ENCODE data around the gene RTN4IP1.

Gene RTN4IP1

GRCh38 chr6:106546691-106547414 is 82.4 kb downstream of the RTN4IP1 start:
- no peak for DNase-seq (ENCODE audit: low read depth in 2 of 2)

- no peak for DNase-seq (ENCODE audit: low read depth in 2 of 2)
These were observed 83.0 kb downstream of the RTN4IP1 start for GRCh38 chr6:106546261-106546690.

GRCh38 chr6:106540907-106541306 is 88.4 kb downstream of the RTN4IP1 start:
- DNase-seq (ENCODE audit: low read depth in 2 of 2) = no peak

- DNase-seq (ENCODE audit: low read depth in 2 of 2) = no peak
These were observed 88.9 kb downstream of the RTN4IP1 start for GRCh38 chr6:106540432-106540831.

GRCh38 chr6:106539936-106540335 is 89.4 kb downstream of the RTN4IP1 start:
- DNase-seq (ENCODE audit: low read depth in 2 of 2) = no peak

- no peak for DNase-seq (ENCODE audit: low read depth in 2 of 2)
These were observed 91.2 kb downstream of the RTN4IP1 start for GRCh38 chr6:106538145-106538544.

- DNase-seq (ENCODE audit: low read depth in 2 of 2) = no peak
These were observed 91.6 kb downstream of the RTN4IP1 start for GRCh38 chr6:106537662-106538061.

- DNase-seq (ENCODE audit: low read depth in 2 of 2) = no peak
These were observed 92.4 kb downstream of the RTN4IP1 start for GRCh38 chr6:106536851-106537250.

GRCh38 chr6:106536357-106536756 is 92.9 kb downstream of the RTN4IP1 start:
- no peak for DNase-seq (ENCODE audit: low read depth in 2 of 2)

- DNase-seq (ENCODE audit: low read depth in 2 of 2) = no peak
These were observed 94.3 kb downstream of the RTN4IP1 start for GRCh38 chr6:106535012-106535411.

- no peak for DNase-seq (ENCODE audit: low read depth in 2 of 2)
These were observed 94.7 kb downstream of the RTN4IP1 start for GRCh38 chr6:106534564-106534982.

GRCh38 chr6:106534004-106534403 is 95.3 kb downstream of the RTN4IP1 start:
- DNase-seq (ENCODE audit: low read depth in 2 of 2) = no peak

GRCh38 chr6:106533054-106533453 is 96.2 kb downstream of the RTN4IP1 start:
- no peak for DNase-seq (ENCODE audit: low read depth in 2 of 2)

GRCh38 chr6:106530502-106530901 is 98.8 kb downstream of the RTN4IP1 start:
- no peak for DNase-seq (ENCODE audit: low read depth in 2 of 2)

- no peak for DNase-seq (ENCODE audit: low read depth in 2 of 2)
These were observed 99.3 kb downstream of the RTN4IP1 start for GRCh38 chr6:106530026-106530425.

GRCh38 chr6:106529438-106529837 is 99.9 kb downstream of the RTN4IP1 start:
- DNase-seq (ENCODE audit: low read depth in 2 of 2) = no peak

- no peak for DNase-seq (ENCODE audit: low read depth in 2 of 2)
These were observed 100.8 kb downstream of the RTN4IP1 start for GRCh38 chr6:106528521-106528920.

- no peak for DNase-seq (ENCODE audit: low read depth in 2 of 2)
These were observed 101.3 kb downstream of the RTN4IP1 start for GRCh38 chr6:106527979-106528378.

GRCh38 chr6:106527117-106527516 is 102.2 kb downstream of the RTN4IP1 start:
- DNase-seq (ENCODE audit: low read depth in 2 of 2) = no peak

GRCh38 chr6:106525882-106526275 is 103.4 kb downstream of the RTN4IP1 start:
- no peak for DNase-seq (ENCODE audit: low read depth in 2 of 2)

GRCh38 chr6:106525107-106525881 is 104.0 kb downstream of the RTN4IP1 start:
- DNase-seq (ENCODE audit: low read depth in 2 of 2) = no peak

GRCh38 chr6:106522562-106523250 is 106.6 kb downstream of the RTN4IP1 start:
- no peak for DNase-seq (ENCODE audit: low read depth in 2 of 2)

All from stimulated activated CD8-positive, alpha-beta memory T cell treated with anti-CD3 and anti-CD28 coated beads, Interleukin-15, amount 100 ng/mL, for 4 hours (primary cell).